Panc1 (cell line): ENCODE results near the gene EVA1C. TPM values are rescaled to one million over a fixed set of nuclear protein-coding genes. Genes with fewer than 3 reads are reported as not detected.
"Not testable (repeated sequence)": the region's sequence is repeated elsewhere in the genome, so short reads cannot be mapped to it uniquely, and the experiment has no call there.

Experiments
- ATAC-seq: fragments of 200-7000 bp; cut with Tn5 transposase; 2 replicates; pipeline ENCODE4 v1.9.1; 2020; ENCODE audit warnings: mild to moderate bottlenecking, moderate library complexity
- BruUV-seq: library from RNA; stranded (reverse); fragments of 400-500 nt; replicated peaks from 2 replicates; lab custom pipeline; 2021; lab: Mats Ljungman, UMichigan
- CTCF ChIA-PET: fragments of 300-600 bp; sonication (Branson Sonifier 250); formaldehyde crosslinking; loops from one replicate; lab custom pipeline; 2022; ENCODE audit warnings: antibody characterized with exemption; lab: Charles Lee
- POLR2A ChIA-PET: fragments of 300-600 bp; sonication (Branson Sonifier 250); formaldehyde crosslinking; loops from one replicate; lab custom pipeline; 2022; ENCODE audit warnings: antibody characterized with exemption; lab: Charles Lee
- DNase-seq: peaks from one replicate; pipeline ENCODE4 v3.0.0-alpha.2; 2010; ENCODE audit warnings: low read depth, low spot score
- H3K27ac ChIP-seq: 2 replicates; pipeline ENCODE4 v1.5.1; 2011; ENCODE audit warnings: mild to moderate bottlenecking, low read length, inconsistent platforms
- H3K27me3 ChIP-seq: fragments of 200-500 bp; sonication (Bioruptor generic); 2 replicates; pipeline ENCODE4 v1.6.0; 2014; ENCODE audit warnings: low read length, inconsistent platforms; ENCODE audit not compliant: control insufficient read depth, insufficient read depth
- H3K36me3 ChIP-seq: fragments of 200-500 bp; sonication (Bioruptor generic); 2 replicates; pipeline ENCODE4 v1.5.1; 2014; ENCODE audit warnings: inconsistent platforms, mild to moderate bottlenecking, low read length, moderate library complexity; ENCODE audit not compliant: control insufficient read depth, insufficient read depth
- H3K4me1 ChIP-seq: 2 replicates; pipeline ENCODE4 v1.5.1; 2011; ENCODE audit warnings: inconsistent platforms, mild to moderate bottlenecking, low read length, moderate library complexity; ENCODE audit not compliant: control insufficient read depth, insufficient read depth
- H3K4me3 ChIP-seq, 2 experiments: 2 replicates each; pipeline ENCODE4 v1.5.1; 2011 to 2012; ENCODE audit warnings: low read depth in 2 of 2, low read length in 2 of 2, mild to moderate bottlenecking in 2 of 2, inconsistent platforms in 1 of 2, moderate library complexity in 1 of 2
- H3K9me3 ChIP-seq: fragments of 200-500 bp; sonication (Bioruptor generic); 2 replicates; pipeline ENCODE4 v1.5.1; 2014; ENCODE audit warnings: low read depth, mild to moderate bottlenecking, inconsistent platforms, low read length, moderate library complexity; ENCODE audit not compliant: control insufficient read depth, insufficient read depth
- CTCF ChIP-seq: fragments of 450-650 bp; IDR thresholded peaks from 2 replicates; pipeline ENCODE4 v1.5.1; 2017; ENCODE audit warnings: mild to moderate bottlenecking
- POLR2AphosphoS5 ChIP-seq: IDR thresholded peaks from 2 replicates; pipeline ENCODE4 v1.6.1; 2012; ENCODE audit warnings: mild to moderate bottlenecking, low read depth, low read length, moderate library complexity
- SIN3A ChIP-seq: IDR thresholded peaks from 2 replicates; pipeline ENCODE4 v1.6.1; 2012; ENCODE audit warnings: low read depth, mild to moderate bottlenecking, low read length, moderate library complexity, borderline replicate concordance; ENCODE audit not compliant: insufficient read depth
- TCF7L2 ChIP-seq: IDR thresholded peaks from 2 replicates; pipeline ENCODE4 v1.6.1; 2011; ENCODE audit warnings: mild to moderate bottlenecking, low read depth, low read length, inconsistent platforms
- in situ Hi-C: cut with HindIII; loops from 2 replicates; pipeline ENCODE4 v1.10.0; 2016; ENCODE audit warnings: low sequenced_read_pairs, low pct_unique_long_range_greater_than_20kb
- intact Hi-C: fragments of 100-400 bp; cut with micrococcal nuclease; formaldehyde crosslinking; loops from one replicate; pipeline ENCODE4 v1.10.0; 2022; ENCODE audit not compliant: unreplicated experiment
- total RNA-seq: library from RNA; stranded (reverse); gene quantifications from one replicate; pipeline ENCODE4 v1.2.1, GENCODE V29; 2021; ENCODE audit not compliant: unreplicated experiment
- TF ChIP-seq, protein P1 (sequence below), 2 experiments: IDR thresholded peaks; 2 replicates each; pipeline ENCODE4 v1.6.1; 2011 to 2012; ENCODE audit warnings: low read depth in 2 of 2, control low read depth in 1 of 2, low read length in 1 of 2, mild to moderate bottlenecking in 1 of 2, moderate library complexity in 1 of 2; ENCODE audit not compliant: insufficient read depth in 1 of 2

Gene EVA1C
- total RNA-seq, 1 experiment from 2014 or later, result 2.8 TPM

GRCh38 chr21:32442566-32443318 is 30.2 kb downstream of the EVA1C start:
- Histone ChIP-seq H3K36me3 (no peaks in the 10 kb centered on the region), H3K27me3 (no peaks in the 10 kb centered on the region), H3K4me1 (no peaks in the 10 kb centered on the region), H3K9me3 (no peaks in the 10 kb centered on the region), H3K27ac (no peak overlapping the region), H3K4me3 (no peak overlapping the region)
- ATAC-seq (no peak), DNase-seq (no peak)
- TF ChIP-seq SIN3A (no peak), CTCF (no peak), TCF7L2 (no peak), POLR2AphosphoS5 (no peak)
- TF ChIP-seq, protein P1, sequence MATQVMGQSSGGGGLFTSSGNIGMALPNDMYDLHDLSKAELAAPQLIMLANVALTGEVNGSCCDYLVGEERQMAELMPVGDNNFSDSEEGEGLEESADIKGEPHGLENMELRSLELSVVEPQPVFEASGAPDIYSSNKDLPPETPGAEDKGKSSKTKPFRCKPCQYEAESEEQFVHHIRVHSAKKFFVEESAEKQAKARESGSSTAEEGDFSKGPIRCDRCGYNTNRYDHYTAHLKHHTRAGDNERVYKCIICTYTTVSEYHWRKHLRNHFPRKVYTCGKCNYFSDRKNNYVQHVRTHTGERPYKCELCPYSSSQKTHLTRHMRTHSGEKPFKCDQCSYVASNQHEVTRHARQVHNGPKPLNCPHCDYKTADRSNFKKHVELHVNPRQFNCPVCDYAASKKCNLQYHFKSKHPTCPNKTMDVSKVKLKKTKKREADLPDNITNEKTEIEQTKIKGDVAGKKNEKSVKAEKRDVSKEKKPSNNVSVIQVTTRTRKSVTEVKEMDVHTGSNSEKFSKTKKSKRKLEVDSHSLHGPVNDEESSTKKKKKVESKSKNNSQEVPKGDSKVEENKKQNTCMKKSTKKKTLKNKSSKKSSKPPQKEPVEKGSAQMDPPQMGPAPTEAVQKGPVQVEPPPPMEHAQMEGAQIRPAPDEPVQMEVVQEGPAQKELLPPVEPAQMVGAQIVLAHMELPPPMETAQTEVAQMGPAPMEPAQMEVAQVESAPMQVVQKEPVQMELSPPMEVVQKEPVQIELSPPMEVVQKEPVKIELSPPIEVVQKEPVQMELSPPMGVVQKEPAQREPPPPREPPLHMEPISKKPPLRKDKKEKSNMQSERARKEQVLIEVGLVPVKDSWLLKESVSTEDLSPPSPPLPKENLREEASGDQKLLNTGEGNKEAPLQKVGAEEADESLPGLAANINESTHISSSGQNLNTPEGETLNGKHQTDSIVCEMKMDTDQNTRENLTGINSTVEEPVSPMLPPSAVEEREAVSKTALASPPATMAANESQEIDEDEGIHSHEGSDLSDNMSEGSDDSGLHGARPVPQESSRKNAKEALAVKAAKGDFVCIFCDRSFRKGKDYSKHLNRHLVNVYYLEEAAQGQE (IDR thresholded peaks at IDR 0.05; ENCODE audit: insufficient read depth in 1 of 2, low read depth in 2 of 2, low read length in 1 of 2), result no peak
- in situ Hi-C loops (no loop called here), intact Hi-C loops (no loop called here)
- BruUV-seq, result no TSS peak
- ChIA-PET POLR2A (no interaction called here), CTCF (no interaction called here)

DNA sequence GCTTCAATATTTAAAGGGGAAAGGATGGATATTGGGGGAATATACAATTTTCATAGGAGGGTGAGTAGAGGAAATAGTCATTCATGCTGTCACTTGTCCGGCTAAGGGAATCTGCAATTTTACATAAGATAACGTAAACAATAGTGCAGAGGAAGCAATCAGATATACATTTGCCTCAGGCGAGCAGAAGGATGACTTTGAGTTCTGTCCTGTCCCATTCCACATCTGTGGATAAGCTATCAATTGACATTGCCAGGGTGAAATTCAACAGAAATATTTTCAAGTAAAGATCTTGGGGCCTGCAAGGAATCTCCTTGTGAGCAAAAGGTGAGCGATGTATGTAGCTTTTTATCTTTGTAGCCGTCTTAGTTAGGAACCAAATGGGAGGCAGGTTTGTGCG is 32.6 kb downstream of the EVA1C start:
- no peaks in the 10 kb centered on the region for H3K9me3 ChIP-seq
- no peaks in the 10 kb centered on the region for H3K27me3 ChIP-seq
- ATAC-seq (no peak), DNase-seq (no peak)
- no peak for TF ChIP-seq CTCF
- TF ChIP-seq TCF7L2, result no peak
- TF ChIP-seq SIN3A, result no peak
- TF ChIP-seq POLR2AphosphoS5, result no peak
- TF ChIP-seq, protein P1 (IDR thresholded peaks at IDR 0.05; ENCODE audit: insufficient read depth in 1 of 2, low read depth in 2 of 2, low read length in 1 of 2), result no peak
- H3K4me1 ChIP-seq, result no peaks in the 10 kb centered on the region
- H3K36me3 ChIP-seq, result no peaks in the 10 kb centered on the region
- no peak overlapping the region for H3K27ac ChIP-seq
- ChIA-PET POLR2A (no interaction called here), CTCF (interaction anchor here (0.5 to 0.7 kb wide), 2 partner anchors 32 to 157 kb away, joined by 3 to 4 read pairs; no protein-coding TSS in a partner anchor)
- BruUV-seq, result no TSS peak
- no peak overlapping the region for H3K4me3 ChIP-seq
- intact Hi-C loops, result no loop called here
- in situ Hi-C loops, result no loop called here

- not testable (repeated sequence) for BruUV-seq
Observed at GRCh38 chr21:32446440-32446839, 33.9 kb downstream of the EVA1C start.

More at GRCh38 chr21:32446440-32446839, 33.9 kb downstream of the EVA1C start:
- H3K36me3 ChIP-seq, DNase-seq, in situ Hi-C loops, POLR2A ChIA-PET, H3K27me3 ChIP-seq, H3K27ac ChIP-seq, intact Hi-C loops, ATAC-seq, H3K9me3 ChIP-seq, H3K4me3 ChIP-seq, H3K4me1 ChIP-seq: not testable (repeated sequence)
- CTCF ChIA-PET, result interaction anchor here (0.6 kb wide), 1 partner anchor 44 kb away, joined by 4 read pairs; no protein-coding TSS in a partner anchor
